GM21528 (cell line): ENCODE data around the gene PCNX2.
"Not testable (repeated sequence)": the region's sequence is repeated elsewhere in the genome, so short reads cannot be mapped to it uniquely, and the experiment has no call there.

ENCODE experiments used
- ATAC-seq: cut with Tn5 transposase; IDR thresholded peaks from one replicate; pipeline ENCODE4 v1.9.1; 2021; ENCODE audit warnings: mild to moderate bottlenecking, moderate library complexity; ENCODE audit not compliant: unreplicated experiment, low FRiP score

The PCNX2 gene

GRCh38 chr1:233179638-233180037 is 115.9 kb downstream of the PCNX2 start:
- ATAC-seq = not testable (repeated sequence)

DNA sequence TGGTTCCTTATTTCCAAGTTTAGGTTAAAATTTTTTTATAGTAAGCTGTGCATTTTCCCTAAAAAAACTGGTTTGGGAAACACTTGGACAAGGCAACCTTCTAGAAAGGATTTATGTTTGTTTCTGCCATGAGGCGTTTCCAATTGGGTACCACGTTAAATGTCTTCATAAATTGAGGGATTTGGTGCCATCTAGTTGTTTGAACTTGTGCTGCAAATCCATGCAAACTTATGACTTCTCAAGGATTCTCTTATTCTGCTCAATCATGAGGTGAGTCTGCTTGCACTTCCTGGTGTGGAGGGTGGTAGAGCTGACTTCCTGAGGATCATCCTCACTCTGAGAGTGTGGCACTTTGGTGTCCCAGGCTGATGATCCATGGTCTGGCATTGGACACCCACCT is 123.3 kb downstream of the PCNX2 start:
- ATAC-seq = no peak

- no peak for ATAC-seq
These were observed 124.8 kb downstream of the PCNX2 start for GRCh38 chr1:233170741-233171140.

- ATAC-seq = no peak
These were observed 127.1 kb downstream of the PCNX2 start for GRCh38 chr1:233168384-233168783.

DNA sequence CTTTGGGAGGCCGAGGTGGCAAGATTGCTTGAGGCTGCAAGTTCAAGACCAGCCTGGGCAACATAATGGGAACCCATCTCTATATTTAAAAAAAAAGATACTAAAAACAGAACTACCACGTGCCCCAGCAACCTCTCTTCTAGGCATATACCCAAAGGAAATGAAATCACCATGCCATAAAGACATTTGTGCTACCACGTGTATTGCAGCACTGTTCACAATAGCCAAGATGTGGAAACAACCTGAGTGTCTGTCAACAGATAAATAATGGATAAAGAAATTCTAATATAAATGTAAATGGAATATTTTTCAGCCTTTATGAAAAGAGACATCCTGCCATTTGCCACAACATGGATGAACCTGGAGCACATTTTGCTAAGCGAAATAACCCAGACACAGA is 128.6 kb downstream of the PCNX2 start:
- no peak for ATAC-seq

DNA sequence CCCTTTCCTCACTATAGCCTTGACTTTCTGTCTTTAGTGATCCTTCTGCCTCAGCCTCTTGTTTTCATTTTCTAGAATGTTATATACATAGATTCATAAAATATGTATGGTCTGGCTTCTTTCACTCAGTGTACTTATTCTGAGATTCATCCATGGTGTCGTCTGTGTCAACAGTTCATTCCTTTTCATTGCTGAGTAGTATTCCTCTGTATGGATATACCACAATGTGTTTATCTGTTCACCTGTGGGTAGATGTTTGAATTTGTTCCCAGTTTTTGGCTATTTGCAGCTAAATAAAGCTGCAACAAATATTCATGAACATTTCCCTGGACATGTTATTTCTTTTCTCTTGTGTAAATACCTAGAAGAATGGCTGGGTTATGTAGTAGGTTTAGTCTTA is 131.8 kb downstream of the PCNX2 start:
- no peak for ATAC-seq

GRCh38 chr1:233158322-233158721 is 137.2 kb downstream of the PCNX2 start:
- no peak for ATAC-seq

DNA sequence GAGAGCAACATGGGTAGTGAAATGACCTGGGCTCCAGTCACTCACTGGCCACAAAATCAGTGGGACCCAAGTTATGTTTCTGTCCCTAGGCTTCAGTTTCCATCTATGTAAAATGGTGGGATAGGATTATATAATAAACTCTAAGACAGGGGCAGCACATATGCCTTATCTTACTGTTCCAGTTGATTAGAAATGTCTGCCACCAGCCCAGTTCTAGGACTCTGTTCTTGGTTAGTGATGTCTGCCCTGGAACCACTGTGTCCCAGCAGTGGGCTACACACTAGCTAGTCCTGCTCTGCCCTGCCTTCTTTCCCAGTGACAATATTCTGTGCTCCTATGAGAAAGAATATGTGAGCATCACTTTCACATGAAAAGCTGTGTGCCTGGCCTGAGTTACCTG is 138.3 kb downstream of the PCNX2 start:
- ATAC-seq = no peak

GRCh38 chr1:233151861-233152260 is 143.7 kb downstream of the PCNX2 start:
- no peak for ATAC-seq

- ATAC-seq = no peak
These were observed 151.1 kb downstream of the PCNX2 start for GRCh38 chr1:233144434-233144833.

DNA sequence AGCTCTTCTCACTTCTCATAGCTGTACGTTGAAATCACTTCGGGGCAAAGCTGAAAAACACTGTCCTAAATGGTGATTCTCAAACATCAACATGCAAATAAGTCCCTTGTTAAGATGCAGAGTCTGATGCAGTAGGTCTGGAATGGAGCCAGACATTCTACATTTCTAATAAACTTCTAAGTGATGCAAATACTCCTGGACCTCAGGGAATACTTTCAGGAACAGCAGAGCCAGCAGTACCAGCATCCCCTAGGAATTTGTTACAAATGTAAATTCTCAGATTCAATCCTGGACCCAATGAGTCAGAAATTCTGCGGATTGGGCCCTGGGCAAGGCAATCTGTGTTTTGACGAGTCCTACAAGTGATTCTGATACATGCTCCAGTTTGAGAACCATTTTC is 152.3 kb downstream of the PCNX2 start:
- ATAC-seq = no peak

- no peak for ATAC-seq
These were observed 154.6 kb downstream of the PCNX2 start for GRCh38 chr1:233140974-233141373.

GRCh38 chr1:233140499-233140898 is 155.0 kb downstream of the PCNX2 start:
- ATAC-seq = no peak

GRCh38 chr1:233138788-233139585 is 156.5 kb downstream of the PCNX2 start:
- ATAC-seq = no peak

DNA sequence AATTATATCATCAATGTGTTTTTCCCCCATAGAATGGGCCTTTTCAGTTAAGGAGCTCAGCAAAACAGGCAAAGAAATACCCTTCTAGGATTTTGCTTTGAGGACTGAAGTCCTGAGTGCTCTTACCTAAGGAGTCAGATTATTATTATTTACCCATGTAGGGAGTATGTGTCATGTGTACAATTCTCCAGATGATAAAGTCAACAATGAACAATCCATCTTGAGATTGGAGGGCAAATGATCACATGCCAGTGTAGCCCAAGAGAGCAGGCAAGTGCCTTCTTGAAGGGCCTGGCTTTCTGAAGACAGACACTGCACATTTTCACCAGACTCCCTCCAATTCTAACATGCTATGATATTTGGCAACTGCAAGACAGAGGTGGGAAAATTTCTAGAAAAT is 159.7 kb downstream of the PCNX2 start:
- no peak for ATAC-seq

DNA sequence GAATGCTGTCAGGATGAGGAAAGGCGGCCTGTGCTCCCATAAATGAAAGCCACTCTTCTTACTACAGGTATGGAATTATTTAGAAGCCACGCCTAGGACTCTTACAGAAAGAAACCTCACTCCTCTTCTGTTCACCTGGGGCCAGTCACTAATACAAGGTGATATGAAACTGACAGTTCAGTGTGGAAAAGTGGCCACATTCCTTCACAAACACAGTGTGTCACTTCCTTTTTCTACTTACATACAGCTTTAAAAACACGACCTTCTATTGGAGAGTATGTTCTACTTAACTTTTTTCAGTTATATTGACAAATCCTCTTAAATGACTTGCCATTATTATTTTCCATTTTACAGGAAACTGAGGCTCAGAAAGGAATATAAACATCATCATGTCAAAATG is 163.1 kb downstream of the PCNX2 start:
- ATAC-seq = no peak

GRCh38 chr1:233129031-233129430 is 166.5 kb downstream of the PCNX2 start:
- ATAC-seq = not testable (repeated sequence)

- ATAC-seq = no peak
These were observed 168.4 kb downstream of the PCNX2 start for GRCh38 chr1:233127157-233127556.

DNA sequence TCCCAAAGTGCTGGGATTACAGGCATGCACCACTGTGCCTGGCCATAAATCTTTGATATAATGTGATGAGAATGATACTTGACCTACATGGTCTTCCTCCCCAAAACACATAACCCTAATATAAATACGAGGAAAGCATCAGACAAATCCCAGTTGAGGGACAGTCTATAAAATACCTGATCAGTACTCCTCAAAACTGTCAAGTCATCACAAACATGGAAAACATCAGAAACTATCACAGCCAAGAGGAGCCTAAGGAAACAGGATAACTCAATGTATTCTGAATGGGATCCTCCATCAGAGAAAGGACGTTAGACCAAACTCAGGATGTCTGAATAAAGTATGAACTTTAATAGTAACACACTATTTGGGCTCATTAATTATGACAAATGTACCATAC is 172.7 kb downstream of the PCNX2 start:
- no peak for ATAC-seq

DNA sequence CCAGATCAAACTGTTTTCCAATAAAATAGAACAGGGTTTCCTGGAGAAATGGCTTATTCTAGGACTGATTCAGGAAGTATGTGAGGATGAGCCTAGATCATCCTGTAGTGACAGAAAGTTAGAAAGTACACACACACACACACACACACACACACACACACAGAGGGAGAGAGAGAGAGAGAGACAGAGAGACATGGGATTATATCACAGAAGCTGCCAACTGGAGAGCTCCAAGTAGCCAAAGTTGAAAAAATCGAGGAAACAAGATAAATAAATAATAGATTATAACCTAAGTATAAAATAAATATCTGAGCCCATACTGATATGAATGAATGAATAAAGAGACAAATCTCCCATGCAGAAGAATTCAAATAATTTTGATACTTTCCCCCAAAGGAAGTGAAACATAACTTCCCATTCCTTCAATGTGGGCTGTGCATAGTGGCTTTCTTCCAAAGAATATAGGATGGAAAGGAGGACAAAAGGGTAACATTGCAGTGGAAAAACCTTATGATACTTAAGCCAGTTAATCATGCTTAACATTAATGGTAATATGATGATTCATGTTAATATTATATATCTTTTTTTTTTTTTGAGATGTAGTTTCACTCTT is 173.5 kb downstream of the PCNX2 start:
- no peak for ATAC-seq

- no peak for ATAC-seq
These were observed 180.7 kb downstream of the PCNX2 start for GRCh38 chr1:233114860-233115259.

- ATAC-seq = no peak
These were observed 181.4 kb downstream of the PCNX2 start for GRCh38 chr1:233114159-233114558.
